ENCODE results near the gene PDE6H.

Gene PDE6H

GRCh38 chr12:15007551-15007950 lies 34.7 kb downstream of the PDE6H start:
- ATAC-seq: no peak

DNA sequence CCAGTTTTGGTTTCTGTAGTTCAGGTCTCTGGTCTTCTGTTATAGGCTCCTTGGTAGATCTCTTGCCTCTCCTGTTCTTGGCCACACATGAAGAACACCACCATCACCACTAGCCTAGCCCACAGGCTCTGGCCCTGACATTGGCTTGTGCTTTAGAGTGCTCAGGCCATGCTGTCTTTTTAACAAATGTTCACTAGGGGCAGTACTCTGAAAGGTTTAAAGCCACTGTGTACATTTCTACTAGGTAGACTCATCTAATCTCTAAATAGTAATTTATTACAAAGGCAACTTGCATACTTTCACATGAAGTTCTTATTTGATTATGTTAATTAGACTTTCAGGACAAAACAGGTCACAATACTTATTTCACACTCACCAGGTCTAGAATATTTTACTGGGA lies 38.3 kb downstream of the PDE6H start:
- peak in 1 of 2 donors; percentile 38 for ATAC-seq

DNA sequence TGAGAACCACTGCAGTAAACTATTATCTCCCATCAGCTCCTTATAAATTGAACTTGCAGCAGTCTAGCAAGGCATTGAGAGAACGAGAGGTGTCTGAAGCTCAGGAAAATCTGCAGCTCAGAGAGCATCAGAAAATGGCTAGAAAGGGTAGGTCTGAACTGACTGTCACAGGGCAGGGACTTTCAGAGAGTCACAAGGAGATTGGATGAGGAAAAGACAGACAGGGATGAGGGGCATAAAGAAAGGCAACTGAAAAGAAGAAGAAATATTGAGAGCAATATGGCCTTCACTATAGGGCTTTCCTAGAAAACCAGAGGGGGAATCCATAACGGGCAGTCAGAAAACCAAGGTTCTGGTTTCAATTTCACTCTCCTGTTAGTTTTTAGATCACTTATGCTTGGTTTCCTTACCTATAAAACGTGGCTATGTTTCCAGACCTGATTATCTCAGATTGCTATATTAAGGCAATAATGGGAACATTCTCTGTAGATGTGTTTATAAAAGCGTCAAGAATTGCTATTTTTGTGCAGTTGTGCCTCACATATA lies 40.9 kb downstream of the PDE6H start:
- ATAC-seq: peak in 1 of 2 donors; percentile 36

DNA sequence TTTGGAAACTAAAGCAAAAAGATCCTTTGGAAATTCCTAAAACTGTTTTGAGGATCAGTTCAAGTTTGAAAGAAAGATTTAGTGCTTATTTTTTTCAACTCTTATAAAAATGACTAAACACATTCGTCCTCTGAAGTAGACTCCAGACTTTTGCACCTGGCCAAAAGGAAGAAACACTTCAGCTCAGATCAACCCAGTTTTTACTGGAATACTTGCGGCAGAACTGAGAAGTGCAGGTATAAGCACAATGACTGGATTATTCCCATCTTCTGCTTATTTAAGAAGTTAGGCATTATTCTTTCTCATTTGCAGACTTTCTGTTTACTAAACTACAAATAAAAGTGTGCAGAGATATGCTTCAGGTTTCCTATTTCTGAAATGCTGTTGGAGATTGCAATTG lies 41.9 kb downstream of the PDE6H start:
- ATAC-seq: no peak

DNA sequence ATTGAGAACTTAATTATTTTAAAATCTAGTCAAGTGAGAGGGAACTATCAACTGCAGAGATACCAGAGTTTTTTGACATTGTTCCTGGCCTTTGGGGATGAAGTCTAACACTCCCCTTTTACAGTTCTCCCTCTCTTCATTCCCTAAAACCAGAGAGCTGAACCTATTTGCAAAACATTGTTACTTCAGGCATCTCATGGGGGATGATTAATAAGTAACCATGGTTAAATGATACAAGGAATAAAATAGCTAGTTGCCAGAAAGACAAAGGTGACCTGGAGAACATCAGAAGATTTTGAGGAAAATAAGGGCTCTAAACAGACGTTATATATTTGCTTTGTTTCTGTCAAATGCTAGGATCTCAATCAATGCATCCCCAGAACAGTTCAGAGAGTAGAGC lies 42.3 kb downstream of the PDE6H start:
- no peak for ATAC-seq

DNA sequence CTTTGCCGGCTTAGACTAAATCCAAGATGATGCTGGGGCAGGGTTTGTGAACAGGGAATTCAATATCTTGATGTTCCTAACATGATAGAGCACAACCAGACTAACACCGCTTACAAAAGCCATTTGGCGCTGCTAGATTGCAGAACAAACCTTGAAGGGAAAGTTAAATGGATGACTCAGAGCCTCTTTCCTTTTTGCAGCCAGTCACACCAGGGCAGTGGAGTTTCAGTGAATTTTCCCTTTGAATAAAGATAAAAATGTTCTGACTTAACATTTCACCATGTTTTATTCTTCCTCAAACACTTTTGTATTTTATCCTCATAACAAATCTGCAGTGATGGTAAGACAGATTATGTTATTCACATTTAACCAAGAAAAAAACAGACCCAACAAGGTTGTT lies 47.3 kb downstream of the PDE6H start:
- no peak for ATAC-seq
